H9 (cell line): ENCODE results near the gene LPP. TPM values are rescaled to one million over a fixed set of nuclear protein-coding genes. Genes with fewer than 3 reads are reported as not detected.

Experiments
- DNase-seq: peaks from one replicate; pipeline ENCODE4 v3.0.0-alpha.2; 2017
- H2AFZ ChIP-seq: one replicate; pipeline ENCODE4 v1.6.1; 2013; ENCODE audit warnings: mild to moderate bottlenecking, low read length, control low read depth, moderate library complexity
- H2AK5ac ChIP-seq: 2 replicates; pipeline ENCODE4 v1.6.1; 2013; ENCODE audit warnings: low read length, control low read depth, mixed read lengths; ENCODE audit not compliant: insufficient read length
- H2BK120ac ChIP-seq: one replicate; pipeline ENCODE4 v1.6.1; 2013; ENCODE audit warnings: low read depth, mild to moderate bottlenecking, low read length, control low read depth, inconsistent platforms; ENCODE audit not compliant: poor library complexity, severe bottlenecking
- H2BK12ac ChIP-seq: 2 replicates; pipeline ENCODE4 v1.6.1; 2013; ENCODE audit warnings: low read length, control low read depth, mixed read lengths, low read depth; ENCODE audit not compliant: insufficient read length
- H2BK15ac ChIP-seq: 2 replicates; pipeline ENCODE4 v1.6.1; 2013; ENCODE audit warnings: low read depth, low read length, control low read depth
- H2BK20ac ChIP-seq: one replicate; pipeline ENCODE4 v1.6.1; 2013; ENCODE audit warnings: low read depth, mild to moderate bottlenecking, low read length, control low read depth, inconsistent platforms; ENCODE audit not compliant: poor library complexity, severe bottlenecking
- H2BK5ac ChIP-seq: 2 replicates; pipeline ENCODE4 v1.6.1; 2013; ENCODE audit warnings: low read length, control low read depth, mixed read lengths; ENCODE audit not compliant: insufficient read length
- H3K14ac ChIP-seq: 2 replicates; pipeline ENCODE4 v1.6.1; 2013; ENCODE audit warnings: low read length, control low read depth; ENCODE audit not compliant: insufficient read depth
- H3K18ac ChIP-seq: 2 replicates; pipeline ENCODE4 v1.6.1; 2013; ENCODE audit warnings: low read depth, mild to moderate bottlenecking, mixed read lengths, low read length, control low read depth; ENCODE audit not compliant: insufficient read length
- H3K23ac ChIP-seq: 2 replicates; pipeline ENCODE4 v1.6.1; 2013; ENCODE audit warnings: low read length, control low read depth, mixed read lengths, low read depth; ENCODE audit not compliant: insufficient read length
- H3K23me2 ChIP-seq: 2 replicates; pipeline ENCODE4 v1.6.1; 2013; ENCODE audit warnings: low read depth, mild to moderate bottlenecking, mixed read lengths, low read length, control low read depth; ENCODE audit not compliant: insufficient read length, poor library complexity, severe bottlenecking
- H3K27ac ChIP-seq: 2 replicates; pipeline ENCODE4 v1.5.1; 2013; ENCODE audit warnings: low read length, control low read depth, mixed read lengths, low read depth; ENCODE audit not compliant: insufficient read length
- H3K27me3 ChIP-seq: 2 replicates; pipeline ENCODE4 v1.6.1; 2013; ENCODE audit warnings: low read length, control low read depth, inconsistent platforms; ENCODE audit not compliant: insufficient read depth
- H3K4ac ChIP-seq: 2 replicates; pipeline ENCODE4 v1.6.1; 2013; ENCODE audit warnings: low read depth, mild to moderate bottlenecking, control low read depth, inconsistent platforms, low read length, moderate library complexity
- H3K4me1 ChIP-seq: 2 replicates; pipeline ENCODE4 v1.6.1; 2013; ENCODE audit warnings: low read length, control low read depth, inconsistent platforms; ENCODE audit not compliant: insufficient read depth
- H3K4me2 ChIP-seq: 2 replicates; pipeline ENCODE4 v1.6.1; 2013; ENCODE audit warnings: low read length, control low read depth, mixed read lengths; ENCODE audit not compliant: insufficient read length, insufficient read depth
- H3K56ac ChIP-seq: 2 replicates; pipeline ENCODE4 v1.6.1; 2013; ENCODE audit warnings: low read depth, mild to moderate bottlenecking, mixed read lengths, low read length, control low read depth; ENCODE audit not compliant: insufficient read length
- H3K79me1 ChIP-seq: 2 replicates; pipeline ENCODE4 v1.6.1; 2013; ENCODE audit warnings: low read depth, mild to moderate bottlenecking, moderate library complexity, low read length, control low read depth, inconsistent platforms; ENCODE audit not compliant: insufficient read depth, poor library complexity, severe bottlenecking
- H3K79me2 ChIP-seq: 2 replicates; pipeline ENCODE4 v1.6.1; 2013; ENCODE audit warnings: low read length, control low read depth, inconsistent platforms; ENCODE audit not compliant: insufficient read depth
- H3K9ac ChIP-seq: 2 replicates; pipeline ENCODE4 v1.6.1; 2013; ENCODE audit warnings: low read length, control low read depth, mixed read lengths; ENCODE audit not compliant: insufficient read length; ENCODE audit errors: extremely low read depth
- H3K9me3 ChIP-seq: one replicate; pipeline ENCODE4 v1.6.1; 2013; ENCODE audit warnings: low read depth, low read length, inconsistent platforms; ENCODE audit not compliant: control insufficient read depth
- H3T11ph ChIP-seq: one replicate; pipeline ENCODE4 v1.6.1; 2013; ENCODE audit warnings: mild to moderate bottlenecking, low read length, control low read depth, inconsistent platforms
- H4K20me1 ChIP-seq: one replicate; pipeline ENCODE4 v1.6.1; 2013; ENCODE audit not compliant: control insufficient read depth, insufficient read length, insufficient read depth
- H4K5ac ChIP-seq: 2 replicates; pipeline ENCODE4 v1.6.1; 2013; ENCODE audit warnings: low read depth, mild to moderate bottlenecking, mixed read lengths, low read length, control low read depth; ENCODE audit not compliant: insufficient read length
- H4K8ac ChIP-seq: replicated peaks from 2 replicates; pipeline ENCODE4 v1.6.1; 2013; ENCODE audit warnings: low read length, control low read depth, mixed read lengths, low read depth; ENCODE audit not compliant: insufficient read length
- H4K91ac ChIP-seq: 2 replicates; pipeline ENCODE4 v1.6.1; 2013; ENCODE audit warnings: low read depth, mild to moderate bottlenecking, moderate library complexity, mixed read lengths, low read length, control low read depth; ENCODE audit not compliant: insufficient read length
- H3K27ac Mint-ChIP-seq, 3 experiments: 2 replicates in 2 of 3; 3 replicates in 1 of 3; pipeline ENCODE4 v1.8.0; 2020 to 2021; ENCODE audit warnings: mixed read lengths in 3 of 3, mild to moderate bottlenecking in 1 of 3, moderate library complexity in 1 of 3
- H3K27me3 Mint-ChIP-seq: 2 replicates; pipeline ENCODE4 v1.8.0; 2021; ENCODE audit warnings: low read depth, mild to moderate bottlenecking, moderate library complexity, mixed read lengths
- H3K36me3 Mint-ChIP-seq, 3 experiments: 2 replicates in 2 of 3; 3 replicates in 1 of 3; pipeline ENCODE4 v1.8.0; 2020 to 2021; ENCODE audit warnings: low read depth in 3 of 3, mixed read lengths in 3 of 3; ENCODE audit not compliant: insufficient read depth in 1 of 3
- H3K4me1 Mint-ChIP-seq, 2 experiments: 2 replicates each; pipeline ENCODE4 v1.8.0; 2020; ENCODE audit warnings: mixed read lengths in 2 of 2
- H3K4me3 Mint-ChIP-seq, 2 experiments: 2 replicates in 1 of 2; 3 replicates in 1 of 2; pipeline ENCODE4 v1.8.0; 2020 to 2021; ENCODE audit warnings: mild to moderate bottlenecking in 2 of 2, mixed read lengths in 2 of 2, moderate library complexity in 1 of 2
- H3K9me3 Mint-ChIP-seq, 2 experiments: 2 replicates in 1 of 2; 3 replicates in 1 of 2; pipeline ENCODE4 v1.8.0; 2020; ENCODE audit warnings: mild to moderate bottlenecking in 2 of 2, mixed read lengths in 2 of 2, moderate library complexity in 1 of 2
- WGBS: extraction: QIAGEN DNeasy Blood & Tissue Kit; methylation state at CpG from one replicate; pipeline ENCODE4 v1.1.7; 2013; ENCODE audit warnings: missing lambda C conversion rate, low lambda C conversion rate, mixed read lengths; ENCODE audit not compliant: insufficient read length; ENCODE audit errors: extremely low coverage; 5-methylcytosine and 5-hydroxymethylcytosine counted together
- total RNA-seq: library from RNA; stranded (reverse); gene quantifications from 2 replicates; pipeline ENCODE4 v1.2.1, GENCODE V29; 2021
- TF ChIP-seq, protein P1 (sequence below): fragments of 200-600 bp; sonication (generic); conservative IDR thresholded peaks from 3 replicates; pipeline ENCODE4 v1.8.0; 2021; ENCODE audit warnings: antibody characterized with exemption, mild to moderate bottlenecking

The LPP gene
- total RNA-seq, 1 experiment from 2014 or later = 64.6 TPM

DNA sequence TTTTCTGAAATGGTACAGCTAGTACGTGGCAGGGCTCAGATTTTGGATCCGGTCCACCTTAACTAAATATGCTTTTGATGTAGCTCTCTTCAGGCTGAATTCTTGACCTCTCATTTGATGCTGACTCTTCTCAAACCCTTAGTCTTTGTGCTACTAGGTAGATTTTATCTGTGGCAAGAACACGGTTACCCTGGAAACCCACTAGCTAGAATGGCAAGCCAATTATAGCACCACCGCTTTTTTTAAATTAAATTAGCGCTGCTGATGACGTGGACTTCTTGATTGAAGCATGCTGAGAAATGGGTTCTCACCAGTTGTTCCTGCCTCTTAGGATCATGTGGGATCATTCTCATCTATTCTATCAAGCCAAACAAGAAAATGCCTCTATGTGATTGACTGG is 421.5 kb downstream of the LPP start:
- Histone ChIP-seq H4K20me1 (no peaks in the 10 kb centered on the region), H2BK12ac (no peak overlapping the region), H2BK15ac (no peak overlapping the region), H3K4me1 (no peaks in the 10 kb centered on the region), H3K79me1 (no peaks in the 10 kb centered on the region), H3K9ac (no peak overlapping the region), H2BK5ac (no peak overlapping the region), H4K5ac (no peak overlapping the region), H2BK120ac (no peak overlapping the region), H3K23ac (no peak overlapping the region), H3T11ph (no peak overlapping the region), H3K18ac (no peak overlapping the region), H3K27ac (no peak overlapping the region), H3K9me3 (no peaks in the 10 kb centered on the region), H3K4ac (no peak overlapping the region), H3K79me2 (no peaks in the 10 kb centered on the region), H3K56ac (no peak overlapping the region), H2AFZ (no peak overlapping the region), H3K27me3 (no peaks in the 10 kb centered on the region), H2AK5ac (no peak overlapping the region), H3K23me2 (no peaks in the 10 kb centered on the region), H3K4me2 (no peak overlapping the region), H4K8ac (no peak overlapping the region), H4K91ac (no peak overlapping the region), H2BK20ac (no peak overlapping the region), H3K14ac (no peak overlapping the region)
- Mint-ChIP-seq H3K4me3 (no peak overlapping the region), H3K27ac (no peak overlapping the region), H3K4me1 (peaks cover 3 to 8% of the 10 kb centered on the region in 2 experiments; a peak in 3 of 4 replicates), H3K27me3 (no peaks in the 10 kb centered on the region), H3K36me3 (no peaks in the 10 kb centered on the region), H3K9me3 (no peaks in the 10 kb centered on the region)
- TF ChIP-seq, protein P1, sequence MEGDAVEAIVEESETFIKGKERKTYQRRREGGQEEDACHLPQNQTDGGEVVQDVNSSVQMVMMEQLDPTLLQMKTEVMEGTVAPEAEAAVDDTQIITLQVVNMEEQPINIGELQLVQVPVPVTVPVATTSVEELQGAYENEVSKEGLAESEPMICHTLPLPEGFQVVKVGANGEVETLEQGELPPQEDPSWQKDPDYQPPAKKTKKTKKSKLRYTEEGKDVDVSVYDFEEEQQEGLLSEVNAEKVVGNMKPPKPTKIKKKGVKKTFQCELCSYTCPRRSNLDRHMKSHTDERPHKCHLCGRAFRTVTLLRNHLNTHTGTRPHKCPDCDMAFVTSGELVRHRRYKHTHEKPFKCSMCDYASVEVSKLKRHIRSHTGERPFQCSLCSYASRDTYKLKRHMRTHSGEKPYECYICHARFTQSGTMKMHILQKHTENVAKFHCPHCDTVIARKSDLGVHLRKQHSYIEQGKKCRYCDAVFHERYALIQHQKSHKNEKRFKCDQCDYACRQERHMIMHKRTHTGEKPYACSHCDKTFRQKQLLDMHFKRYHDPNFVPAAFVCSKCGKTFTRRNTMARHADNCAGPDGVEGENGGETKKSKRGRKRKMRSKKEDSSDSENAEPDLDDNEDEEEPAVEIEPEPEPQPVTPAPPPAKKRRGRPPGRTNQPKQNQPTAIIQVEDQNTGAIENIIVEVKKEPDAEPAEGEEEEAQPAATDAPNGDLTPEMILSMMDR = no peak
- no peak for DNase-seq
- no CpG with 5 or more reads among the region's 6 CpGs for WGBS
